ENCODE measurements around the gene P2RY1. TPM values are rescaled to one million over a fixed set of nuclear protein-coding genes. Genes with fewer than 3 reads are reported as not detected.
A peak's percentile ranks its signal among the peaks of the same experiment; 100 is the strongest.

Gene P2RY1, protein sequence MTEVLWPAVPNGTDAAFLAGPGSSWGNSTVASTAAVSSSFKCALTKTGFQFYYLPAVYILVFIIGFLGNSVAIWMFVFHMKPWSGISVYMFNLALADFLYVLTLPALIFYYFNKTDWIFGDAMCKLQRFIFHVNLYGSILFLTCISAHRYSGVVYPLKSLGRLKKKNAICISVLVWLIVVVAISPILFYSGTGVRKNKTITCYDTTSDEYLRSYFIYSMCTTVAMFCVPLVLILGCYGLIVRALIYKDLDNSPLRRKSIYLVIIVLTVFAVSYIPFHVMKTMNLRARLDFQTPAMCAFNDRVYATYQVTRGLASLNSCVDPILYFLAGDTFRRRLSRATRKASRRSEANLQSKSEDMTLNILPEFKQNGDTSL
- total RNA-seq: 1.7 and 2.1 TPM in 2 replicates

DNA sequence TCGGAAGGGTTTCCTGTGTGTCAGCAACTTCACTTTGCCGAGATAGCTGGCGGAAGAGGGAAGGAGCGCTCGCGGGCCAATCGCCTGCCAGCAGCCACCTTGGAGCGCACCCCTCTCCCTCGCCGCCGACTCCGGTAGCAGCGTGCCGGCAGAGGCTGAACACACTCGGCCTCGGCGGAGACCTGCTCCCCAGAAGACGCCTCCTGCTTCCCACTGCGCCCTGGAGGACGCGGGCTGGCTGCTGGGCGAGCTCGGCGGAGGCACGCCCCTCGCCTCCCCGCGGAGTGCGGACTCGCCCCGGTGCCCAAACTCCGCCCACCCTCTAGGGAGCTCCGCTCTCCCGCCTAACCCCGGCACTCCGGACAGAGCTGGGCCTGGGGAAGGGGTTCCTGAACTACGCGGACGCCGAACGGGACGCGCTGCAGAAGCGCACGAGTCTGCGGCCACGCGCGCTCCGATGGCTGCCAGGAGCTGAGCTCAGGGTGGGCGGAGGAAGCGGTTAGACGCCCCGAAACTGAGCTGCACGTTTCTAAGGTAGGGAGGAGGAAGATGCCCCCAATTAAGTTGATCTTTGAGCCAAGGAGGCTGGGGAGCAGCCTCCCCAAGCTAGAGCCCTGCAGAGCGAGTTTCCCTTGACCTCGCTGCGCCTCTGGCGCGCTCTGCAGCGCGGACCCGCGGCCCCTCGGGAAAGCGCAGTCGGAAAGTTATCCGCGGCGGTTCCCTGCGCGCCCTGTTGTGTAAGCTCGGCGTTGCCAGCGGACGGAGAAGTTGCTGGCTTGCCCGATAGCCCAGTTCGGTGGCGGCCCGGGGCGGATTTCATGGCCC lies at the start of gene P2RY1:
TSS of gene P2RY1 (plus strand) at position 356 of the 825 bp plus-strand sequence. CDS start 652 bp downstream, outside the sequence.
- Mint-ChIP-seq H3K36me3 (ENCODE audit: low read depth) (peaks cover 6% of the 10 kb centered on the region), H3K27ac (peak within 1 kb of the TSS; percentile 81), H3K4me1 (ENCODE audit: low read depth) (peaks cover 16% of the 10 kb centered on the region), H3K9me3 (no peaks in the 10 kb centered on the region), H3K27me3 (ENCODE audit: low read depth) (peaks cover 56% of the 10 kb centered on the region), H3K4me3 (ENCODE audit: low read depth) (peak within 1 kb of the TSS; percentile 88)
- peak; percentile 33 for DNase-seq (ENCODE audit: low spot score)
- intact Hi-C loops (cut with micrococcal nuclease): loop anchor here (10.0 kb wide), 2 partner anchors 100 to 330 kb away; no protein-coding TSS in a partner anchor

DNA sequence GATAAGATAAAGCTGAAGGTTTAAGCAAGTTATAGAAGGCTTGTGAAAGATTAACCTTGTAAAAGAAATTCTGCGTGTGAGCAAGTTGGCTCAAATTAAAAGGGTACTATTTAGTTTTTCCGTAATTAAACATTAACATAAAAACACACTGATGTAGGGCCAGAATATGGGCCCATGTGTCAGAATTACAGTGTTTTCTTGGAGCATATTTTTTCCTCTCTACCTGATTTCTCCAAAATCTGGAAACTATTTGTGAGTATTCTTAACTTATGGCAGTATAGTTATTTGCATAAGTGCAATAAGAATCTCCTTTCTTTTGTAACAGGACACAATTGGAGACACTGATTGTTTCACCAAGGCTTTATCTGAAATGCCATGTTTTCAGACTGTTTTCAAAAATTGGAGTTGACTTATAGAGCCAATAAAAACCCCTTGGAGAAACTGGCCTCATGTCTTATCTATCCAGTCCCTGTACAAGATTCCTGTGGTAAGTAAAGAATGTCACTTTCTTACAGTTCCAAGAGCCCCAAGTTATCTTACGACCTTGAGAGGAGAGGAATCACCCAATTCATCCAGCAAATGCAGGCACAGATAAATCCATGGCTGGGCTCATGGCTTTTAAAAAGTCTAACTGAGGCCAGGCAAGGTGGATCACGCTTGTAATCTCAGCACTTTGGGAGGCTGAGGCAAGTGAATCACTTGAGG lies 47.8 kb upstream of the P2RY1 start:
- H3K4me1 Mint-ChIP-seq (ENCODE audit: low read depth): no peaks in the 10 kb centered on the region
- no peak overlapping the region for H3K27ac Mint-ChIP-seq
- no peak overlapping the region for H3K4me3 Mint-ChIP-seq (ENCODE audit: low read depth)
- intact Hi-C loops (cut with micrococcal nuclease): no loop called here
- H3K27me3 Mint-ChIP-seq (ENCODE audit: low read depth): no peaks in the 10 kb centered on the region
- no peak for DNase-seq (ENCODE audit: low spot score)
- peaks cover 13% of the 10 kb centered on the region for H3K9me3 Mint-ChIP-seq
- H3K36me3 Mint-ChIP-seq (ENCODE audit: low read depth): no peaks in the 10 kb centered on the region

DNA sequence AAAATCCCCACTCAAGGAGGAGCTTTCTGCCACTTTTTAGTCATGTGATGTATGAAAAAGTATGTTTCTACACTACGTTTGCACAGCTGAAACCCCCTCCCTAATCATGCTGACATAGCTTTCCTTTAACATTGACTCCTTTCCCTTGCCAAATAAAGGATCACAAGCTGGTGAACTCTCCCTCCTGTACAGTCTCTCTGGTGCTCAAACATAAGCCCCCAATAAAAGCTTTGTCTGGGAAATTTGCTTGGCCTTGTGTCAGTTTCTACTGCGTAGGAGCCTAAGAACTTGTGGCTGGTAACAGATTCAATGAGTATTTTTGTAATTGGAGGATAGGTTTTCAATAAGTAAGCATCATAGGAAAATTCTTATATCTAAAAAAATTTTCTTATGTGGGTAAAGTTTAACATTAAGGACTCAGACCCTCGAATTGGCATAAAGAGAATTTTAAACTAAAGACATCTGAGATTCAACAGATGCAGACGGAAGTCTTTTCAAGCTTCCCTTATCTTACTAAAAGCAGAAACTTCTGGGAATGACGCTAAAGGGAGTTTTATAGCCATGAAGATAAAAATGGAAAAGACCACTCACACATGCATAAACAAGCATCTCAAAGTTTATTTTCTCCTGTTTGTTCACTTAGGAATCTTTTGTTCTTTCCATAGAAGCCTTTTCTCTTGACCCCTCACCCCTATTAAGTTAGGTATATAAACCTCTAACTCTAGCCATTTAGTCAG lies 44.1 kb upstream of the P2RY1 start:
- intact Hi-C loops (cut with micrococcal nuclease): no loop called here
- H3K27me3 Mint-ChIP-seq (ENCODE audit: low read depth): no peaks in the 10 kb centered on the region

DNA sequence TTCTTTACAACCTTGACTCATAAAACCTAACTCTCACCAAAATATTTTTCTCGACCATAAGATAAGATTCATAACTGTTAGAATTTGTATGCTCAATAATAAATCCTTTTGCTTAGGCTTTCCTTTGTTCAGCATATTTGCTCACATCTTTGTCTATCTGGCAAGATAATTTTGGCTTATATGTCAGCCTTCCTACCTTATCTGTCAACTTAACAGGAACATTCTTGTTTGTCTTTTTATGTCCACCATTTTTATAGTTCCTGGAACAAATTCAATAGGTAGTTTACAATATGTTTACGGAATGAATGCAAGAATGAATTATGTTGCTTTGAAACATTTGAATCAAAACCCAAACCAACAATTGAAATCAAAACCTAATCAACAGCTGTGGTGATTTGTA lies 41.0 kb upstream of the P2RY1 start:
- Mint-ChIP-seq H3K4me1 (ENCODE audit: low read depth) (peaks cover 13% of the 10 kb centered on the region), H3K36me3 (ENCODE audit: low read depth) (no peaks in the 10 kb centered on the region), H3K4me3 (ENCODE audit: low read depth) (no peak overlapping the region), H3K9me3 (peaks cover 3% of the 10 kb centered on the region), H3K27ac (no peak overlapping the region), H3K27me3 (ENCODE audit: low read depth) (no peaks in the 10 kb centered on the region)
- intact Hi-C loops (cut with micrococcal nuclease): no loop called here
- DNase-seq (ENCODE audit: low spot score): no peak

More for the DNA sequence above, 44.1 kb upstream of the P2RY1 start:
- Mint-ChIP-seq H3K4me1 (ENCODE audit: low read depth) (no peaks in the 10 kb centered on the region), H3K4me3 (ENCODE audit: low read depth) (no peak overlapping the region), H3K9me3 (peaks cover 13% of the 10 kb centered on the region), H3K27ac (no peak overlapping the region), H3K36me3 (ENCODE audit: low read depth) (no peaks in the 10 kb centered on the region)
- DNase-seq (ENCODE audit: low spot score): no peak

DNA sequence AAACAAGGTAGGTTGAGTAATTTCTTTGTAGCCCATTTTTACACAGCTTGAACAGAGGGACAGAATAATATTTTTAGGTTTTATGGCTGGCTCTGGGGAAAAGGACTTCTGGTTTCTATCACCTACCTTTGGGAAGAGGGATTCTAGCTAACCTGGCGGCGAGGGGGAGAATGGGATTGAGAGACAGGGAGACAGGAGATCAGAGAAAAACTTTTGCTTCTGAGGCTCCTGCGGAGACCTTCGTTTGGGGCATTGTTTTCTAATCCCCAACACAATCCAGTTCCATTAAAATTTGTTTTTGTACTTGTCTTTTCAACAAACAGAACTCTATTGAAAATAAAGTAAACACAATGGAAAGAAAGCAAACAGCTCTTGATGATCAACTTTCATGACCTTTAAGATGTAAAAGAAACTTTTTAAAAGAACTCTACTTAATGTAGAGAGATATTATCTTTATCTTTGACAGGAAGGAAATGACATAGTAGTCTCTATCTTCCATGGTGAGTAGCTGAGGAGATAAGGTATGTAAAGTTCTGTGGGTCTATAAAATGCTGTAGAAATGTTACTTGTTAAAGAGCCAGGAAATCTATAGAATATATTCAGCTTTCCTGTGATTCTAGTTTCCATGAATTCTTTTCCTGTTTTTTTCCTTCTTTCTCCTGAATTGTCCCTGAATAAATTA lies 37.0 kb upstream of the P2RY1 start:
- Mint-ChIP-seq H3K36me3 (ENCODE audit: low read depth) (no peaks in the 10 kb centered on the region), H3K27me3 (ENCODE audit: low read depth) (no peaks in the 10 kb centered on the region), H3K4me1 (ENCODE audit: low read depth) (peaks cover 15% of the 10 kb centered on the region), H3K27ac (peak overlapping the region; percentile 67), H3K9me3 (peaks cover 3% of the 10 kb centered on the region), H3K4me3 (ENCODE audit: low read depth) (peak overlapping the region; percentile 14)
- intact Hi-C loops (cut with micrococcal nuclease): no loop called here
- no peak for DNase-seq (ENCODE audit: low spot score)

GRCh38 chr3:152811974-152812760 lies 22.8 kb upstream of the P2RY1 start:
- Mint-ChIP-seq H3K4me3 (ENCODE audit: low read depth) (no peak overlapping the region), H3K4me1 (ENCODE audit: low read depth) (no peaks in the 10 kb centered on the region), H3K36me3 (ENCODE audit: low read depth) (no peaks in the 10 kb centered on the region), H3K27ac (no peak overlapping the region), H3K27me3 (ENCODE audit: low read depth) (peaks cover 6% of the 10 kb centered on the region), H3K9me3 (no peaks in the 10 kb centered on the region)
- intact Hi-C loops (cut with micrococcal nuclease): no loop called here
- no peak for DNase-seq (ENCODE audit: low spot score)

GRCh38 chr3:152817400-152817799 lies 17.5 kb upstream of the P2RY1 start:
- Mint-ChIP-seq H3K27ac (no peak overlapping the region), H3K36me3 (ENCODE audit: low read depth) (no peaks in the 10 kb centered on the region), H3K4me1 (ENCODE audit: low read depth) (no peaks in the 10 kb centered on the region), H3K9me3 (no peaks in the 10 kb centered on the region), H3K27me3 (ENCODE audit: low read depth) (peaks cover 9% of the 10 kb centered on the region), H3K4me3 (ENCODE audit: low read depth) (no peak overlapping the region)
- no peak for DNase-seq (ENCODE audit: low spot score)
- intact Hi-C loops (cut with micrococcal nuclease): no loop called here

- peaks cover 9% of the 10 kb centered on the region for H3K27me3 Mint-ChIP-seq (ENCODE audit: low read depth)
- H3K4me1 Mint-ChIP-seq (ENCODE audit: low read depth): no peaks in the 10 kb centered on the region
- no peak overlapping the region for H3K27ac Mint-ChIP-seq
- H3K9me3 Mint-ChIP-seq: no peaks in the 10 kb centered on the region
- intact Hi-C loops (cut with micrococcal nuclease): no loop called here
- H3K36me3 Mint-ChIP-seq (ENCODE audit: low read depth): no peaks in the 10 kb centered on the region
- no peak overlapping the region for H3K4me3 Mint-ChIP-seq (ENCODE audit: low read depth)
- DNase-seq (ENCODE audit: low spot score): no peak
Observed at GRCh38 chr3:152818027-152818426, 16.9 kb upstream of the P2RY1 start.

DNA sequence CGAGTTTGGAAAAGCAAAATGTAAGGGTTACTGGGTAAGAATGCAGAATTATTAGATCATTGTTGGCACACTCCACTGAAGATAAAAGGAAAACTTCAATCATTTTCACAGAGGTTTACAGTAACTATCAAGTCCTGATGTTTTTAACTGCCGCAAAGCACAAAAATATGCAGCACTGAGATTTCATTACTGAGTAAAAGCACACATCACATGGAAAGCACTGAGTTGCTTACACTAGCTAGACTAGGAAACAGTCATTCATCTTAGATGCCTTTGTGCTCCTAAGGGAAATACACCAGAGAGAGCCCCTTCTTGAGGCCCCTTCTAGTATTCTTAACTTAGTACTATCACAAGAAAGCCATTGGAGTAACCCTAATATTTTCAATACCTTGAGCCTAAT lies 11.8 kb upstream of the P2RY1 start:
- peaks cover 10% of the 10 kb centered on the region for H3K27me3 Mint-ChIP-seq (ENCODE audit: low read depth)
- no peak for DNase-seq (ENCODE audit: low spot score)
- H3K36me3 Mint-ChIP-seq (ENCODE audit: low read depth): no peaks in the 10 kb centered on the region
- intact Hi-C loops (cut with micrococcal nuclease): no loop called here
- no peak overlapping the region for H3K4me3 Mint-ChIP-seq (ENCODE audit: low read depth)
- no peaks in the 10 kb centered on the region for H3K4me1 Mint-ChIP-seq (ENCODE audit: low read depth)
- H3K27ac Mint-ChIP-seq: no peak overlapping the region
- H3K9me3 Mint-ChIP-seq: no peaks in the 10 kb centered on the region

GRCh38 chr3:152823781-152824180 lies 11.2 kb upstream of the P2RY1 start:
- Mint-ChIP-seq H3K27ac (no peak overlapping the region), H3K36me3 (ENCODE audit: low read depth) (no peaks in the 10 kb centered on the region), H3K4me3 (ENCODE audit: low read depth) (no peak overlapping the region), H3K9me3 (no peaks in the 10 kb centered on the region), H3K4me1 (ENCODE audit: low read depth) (no peaks in the 10 kb centered on the region), H3K27me3 (ENCODE audit: low read depth) (peaks cover 10% of the 10 kb centered on the region)
- intact Hi-C loops (cut with micrococcal nuclease): no loop called here
- no peak for DNase-seq (ENCODE audit: low spot score)

DNA sequence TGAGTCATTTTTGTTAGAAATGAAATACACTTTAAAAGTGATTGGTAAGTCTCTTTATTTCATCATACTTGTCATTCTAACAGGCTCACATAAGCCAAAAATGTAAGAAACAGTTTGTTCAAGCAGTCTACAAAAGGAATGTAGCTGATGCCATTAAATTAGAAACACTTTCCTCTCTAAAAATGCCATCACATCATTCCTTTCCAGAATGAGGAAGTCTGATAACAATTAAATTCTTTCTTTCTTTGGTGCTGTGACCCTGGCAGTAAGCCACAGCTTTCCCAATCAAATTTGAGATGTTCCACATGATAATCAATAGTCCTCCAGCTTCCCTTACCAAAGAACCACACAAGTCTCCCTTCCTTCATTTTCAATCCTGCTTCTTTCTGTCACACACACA lies 9.4 kb upstream of the P2RY1 start:
- Mint-ChIP-seq H3K9me3 (no peaks in the 10 kb centered on the region), H3K4me1 (ENCODE audit: low read depth) (no peaks in the 10 kb centered on the region), H3K36me3 (ENCODE audit: low read depth) (no peaks in the 10 kb centered on the region), H3K4me3 (ENCODE audit: low read depth) (no peak overlapping the region), H3K27me3 (ENCODE audit: low read depth) (peaks cover 8% of the 10 kb centered on the region), H3K27ac (no peak overlapping the region)
- no peak for DNase-seq (ENCODE audit: low spot score)
- intact Hi-C loops (cut with micrococcal nuclease): no loop called here

Measured in activated T-helper 2 cell treated with anti-CD3 and anti-CD28 coated beads, Interferon-gamma antibody, Interleukin-2, Interleukin-4, amounts not matched to agents 10 μg/mL and 5 μg/mL and 100 μg/mL, durations not matched to agents 14 hours and 24 hours and 36 hours (primary cell).